Colonic mucosa (tissue), 4 donors: Measurements from ENCODE around the gene SPG21. TPM values are rescaled to one million over a fixed set of nuclear protein-coding genes. Genes with fewer than 3 reads are reported as not detected.

Experiments used
- DNase-seq: peaks from one replicate; pipeline ENCODE4 v3.0.0-alpha.2; 2020
- H3K27ac ChIP-seq: fragments of 200-600 bp; one replicate; pipeline ENCODE4 v1.8.0; 2021
- H3K27me3 ChIP-seq: fragments of 200-600 bp; one replicate; pipeline ENCODE4 v1.8.0; 2021
- H3K36me3 ChIP-seq: fragments of 200-600 bp; one replicate; pipeline ENCODE4 v1.8.0; 2021
- H3K4me1 ChIP-seq: fragments of 200-600 bp; one replicate; pipeline ENCODE4 v1.8.0; 2021; ENCODE audit warnings: mild to moderate bottlenecking
- H3K4me3 ChIP-seq: fragments of 200-600 bp; one replicate; pipeline ENCODE4 v1.8.0; 2021
- H3K9ac ChIP-seq, 2 donors: one replicate each; pipeline ENCODE4 v1.7.0; 2013; ENCODE audit warnings: control low read depth in 2 of 2, low read depth in 2 of 2, low read length in 2 of 2
- H3K9me3 ChIP-seq: fragments of 200-600 bp; one replicate; pipeline ENCODE4 v1.8.0; 2021
- intact Hi-C: fragments of 100-400 bp; cut with DNase I; formaldehyde crosslinking; loops from one replicate; pipeline ENCODE4 v1.14.1; 2022
- total RNA-seq, 2 donors: library from RNA; stranded (reverse); fragmentation: NEBNext Ultra II Directional in 1 of 2; extraction: Animal tissue kit (Norgen Biotek cat#: 25700) in 1 of 2; gene quantifications; one replicate each; pipeline ENCODE4 v1.2.1, GENCODE V29; 2021
- TF ChIP-seq, protein P1 (sequence below): fragments of 200-600 bp; IDR thresholded peaks from one replicate; pipeline ENCODE4 v1.8.0; 2022; ENCODE audit warnings: antibody characterized with exemption, mild to moderate bottlenecking
- donor health status: healthy.
- donor health status: DM: no; HTN: no; CAD: no.
- donor health status: DM: no; HTN: no; CAD: no.

Gene SPG21, protein sequence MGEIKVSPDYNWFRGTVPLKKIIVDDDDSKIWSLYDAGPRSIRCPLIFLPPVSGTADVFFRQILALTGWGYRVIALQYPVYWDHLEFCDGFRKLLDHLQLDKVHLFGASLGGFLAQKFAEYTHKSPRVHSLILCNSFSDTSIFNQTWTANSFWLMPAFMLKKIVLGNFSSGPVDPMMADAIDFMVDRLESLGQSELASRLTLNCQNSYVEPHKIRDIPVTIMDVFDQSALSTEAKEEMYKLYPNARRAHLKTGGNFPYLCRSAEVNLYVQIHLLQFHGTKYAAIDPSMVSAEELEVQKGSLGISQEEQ
- total RNA-seq: 10 to 100 TPM; 76.3 to 85.8 TPM

DNA sequence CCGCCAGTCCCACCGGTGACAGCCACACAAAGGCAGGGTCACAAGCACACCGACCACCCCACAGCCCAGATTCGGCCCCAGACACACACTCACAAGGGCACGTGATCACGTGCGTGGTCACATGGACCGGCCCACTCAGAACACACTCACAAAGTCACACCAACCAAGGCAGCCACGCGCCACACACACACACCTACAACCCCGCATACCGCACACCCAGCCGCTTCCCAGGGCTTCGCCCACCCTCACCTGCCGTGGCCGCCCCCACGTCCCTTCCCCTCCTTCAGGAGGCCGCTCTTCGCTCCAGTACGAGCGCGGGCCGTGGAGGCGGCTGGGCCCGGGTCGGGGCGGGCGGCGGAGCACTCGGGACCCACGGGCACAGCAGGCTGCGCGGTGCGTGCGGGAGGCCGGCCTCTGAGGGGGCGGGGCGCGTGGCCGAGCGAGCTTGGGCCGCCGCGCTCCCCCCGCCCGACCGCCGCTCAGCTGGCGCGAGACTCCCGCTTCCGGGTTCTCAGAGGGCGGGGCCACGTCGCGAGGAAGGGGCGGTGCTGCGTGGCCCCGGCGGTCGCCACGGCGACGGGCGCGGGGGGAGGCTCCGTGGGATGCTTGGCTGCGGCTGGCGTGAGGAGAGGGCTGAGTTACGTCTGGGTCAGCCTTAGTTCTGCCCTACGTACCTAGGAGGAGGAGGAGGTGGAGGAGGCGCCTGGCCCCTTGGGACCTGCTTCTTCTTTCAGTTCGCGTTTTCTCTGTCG lies at the start of gene SPG21:
Gene SPG21, minus strand, starts transcription at position 499 of the 752 bp plus-strand sequence. CDS start 6,345 bp downstream, outside the sequence.
- H3K36me3 ChIP-seq: no peaks in the 10 kb centered on the region
- H3K4me3 ChIP-seq: peak within 1 kb of the TSS; percentile 94
- peak within 1 kb of the TSS; percentile 89 for H3K27ac ChIP-seq
- H3K4me1 ChIP-seq: peaks cover 17% of the 10 kb centered on the region
- H3K9me3 ChIP-seq: no peaks in the 10 kb centered on the region
- peak within 1 kb of the TSS; percentile 89 to 92 for H3K9ac ChIP-seq
- TF ChIP-seq, protein P1, sequence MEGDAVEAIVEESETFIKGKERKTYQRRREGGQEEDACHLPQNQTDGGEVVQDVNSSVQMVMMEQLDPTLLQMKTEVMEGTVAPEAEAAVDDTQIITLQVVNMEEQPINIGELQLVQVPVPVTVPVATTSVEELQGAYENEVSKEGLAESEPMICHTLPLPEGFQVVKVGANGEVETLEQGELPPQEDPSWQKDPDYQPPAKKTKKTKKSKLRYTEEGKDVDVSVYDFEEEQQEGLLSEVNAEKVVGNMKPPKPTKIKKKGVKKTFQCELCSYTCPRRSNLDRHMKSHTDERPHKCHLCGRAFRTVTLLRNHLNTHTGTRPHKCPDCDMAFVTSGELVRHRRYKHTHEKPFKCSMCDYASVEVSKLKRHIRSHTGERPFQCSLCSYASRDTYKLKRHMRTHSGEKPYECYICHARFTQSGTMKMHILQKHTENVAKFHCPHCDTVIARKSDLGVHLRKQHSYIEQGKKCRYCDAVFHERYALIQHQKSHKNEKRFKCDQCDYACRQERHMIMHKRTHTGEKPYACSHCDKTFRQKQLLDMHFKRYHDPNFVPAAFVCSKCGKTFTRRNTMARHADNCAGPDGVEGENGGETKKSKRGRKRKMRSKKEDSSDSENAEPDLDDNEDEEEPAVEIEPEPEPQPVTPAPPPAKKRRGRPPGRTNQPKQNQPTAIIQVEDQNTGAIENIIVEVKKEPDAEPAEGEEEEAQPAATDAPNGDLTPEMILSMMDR: no peak
- peak; percentile 94 for DNase-seq
- no peaks in the 10 kb centered on the region for H3K27me3 ChIP-seq
- intact Hi-C loops: no loop called here

DNA sequence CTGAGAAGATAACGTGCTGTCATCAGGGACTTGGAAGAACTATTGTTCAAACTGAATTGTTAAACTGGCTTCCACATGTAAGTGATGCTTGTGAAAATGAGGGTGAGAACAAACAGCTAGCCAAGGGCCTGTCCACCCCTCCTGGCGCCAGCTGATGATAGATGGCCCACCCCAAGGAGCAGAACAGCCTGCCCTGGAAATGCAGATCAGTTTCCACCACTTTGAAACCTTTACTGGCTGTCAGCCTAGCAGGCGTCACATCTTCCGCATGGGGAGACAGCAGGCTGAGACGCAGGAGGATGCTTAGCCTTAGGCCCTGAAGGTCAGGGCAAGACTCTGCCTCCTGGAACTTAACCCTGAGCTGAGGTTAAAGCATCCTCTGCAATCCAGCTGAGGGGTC lies 49.1 kb upstream of the SPG21 start:
- H3K9ac ChIP-seq: no peak overlapping the region

DNA sequence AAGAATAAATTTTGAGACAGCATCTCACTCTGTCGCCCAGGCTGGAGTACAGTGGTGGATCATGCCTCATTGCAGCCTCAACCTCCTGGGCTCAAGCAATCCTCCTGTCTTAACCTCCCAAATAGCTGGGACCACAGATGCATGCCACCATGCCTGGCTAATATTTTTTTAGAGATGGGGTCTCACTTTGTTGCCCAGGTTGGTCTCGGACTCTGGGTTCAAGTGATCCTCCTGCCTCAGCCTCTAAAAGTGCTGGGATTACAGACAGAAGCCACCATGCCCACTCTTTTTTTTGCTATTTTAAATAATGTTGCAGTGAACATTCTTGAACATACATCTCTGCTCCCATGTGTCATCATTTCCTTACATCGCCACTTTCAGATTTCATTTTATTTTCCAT lies 48.7 kb upstream of the SPG21 start:
- peak; percentile 11 for DNase-seq
- no peaks in the 10 kb centered on the region for H3K27me3 ChIP-seq
- no peak overlapping the region for H3K9ac ChIP-seq
- H3K4me1 ChIP-seq: peaks cover 8% of the 10 kb centered on the region
- TF ChIP-seq, protein P1: no peak
- H3K4me3 ChIP-seq: no peak overlapping the region
- no peaks in the 10 kb centered on the region for H3K36me3 ChIP-seq
- no peak overlapping the region for H3K27ac ChIP-seq
- intact Hi-C loops: loop anchor here (5.0 kb wide), 1 partner anchor 44 kb away; no protein-coding TSS in a partner anchor
- no peaks in the 10 kb centered on the region for H3K9me3 ChIP-seq

More for the DNA sequence above, 49.1 kb upstream of the SPG21 start:
- TF ChIP-seq, protein P1: no peak
- Histone ChIP-seq H3K36me3 (no peaks in the 10 kb centered on the region), H3K4me1 (peaks cover 9% of the 10 kb centered on the region), H3K9me3 (no peaks in the 10 kb centered on the region), H3K27ac (no peak overlapping the region), H3K27me3 (no peaks in the 10 kb centered on the region), H3K4me3 (no peak overlapping the region)
- intact Hi-C loops: loop anchor here (5.0 kb wide), 1 partner anchor 43 kb away; no protein-coding TSS in a partner anchor
- no peak for DNase-seq

DNA sequence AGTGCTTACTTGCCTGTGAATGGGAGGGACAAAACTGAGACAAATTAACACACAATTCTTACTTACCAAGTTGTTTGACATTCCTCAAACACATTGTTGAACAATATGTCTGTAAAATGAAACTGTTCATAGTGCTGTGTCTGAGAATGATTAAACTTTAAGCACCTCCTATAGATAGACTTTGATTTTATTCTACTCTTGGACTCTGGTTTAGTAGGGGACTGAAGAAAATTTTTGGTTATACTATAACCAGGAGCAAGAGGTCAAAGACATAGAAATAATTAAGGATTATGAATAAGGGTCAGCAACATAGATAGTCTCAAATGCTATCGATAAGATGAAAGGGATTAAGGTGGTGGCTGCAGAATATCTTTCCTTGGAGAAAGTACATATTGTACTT lies 47.6 kb upstream of the SPG21 start:
- H3K27me3 ChIP-seq: no peaks in the 10 kb centered on the region
- H3K4me1 ChIP-seq: peaks cover 6% of the 10 kb centered on the region
- H3K9ac ChIP-seq: no peak overlapping the region
- H3K9me3 ChIP-seq: no peaks in the 10 kb centered on the region
- peak overlapping the region; percentile 24 for H3K27ac ChIP-seq
- DNase-seq: peak; percentile 9
- intact Hi-C loops: loop anchor here (5.0 kb wide), 1 partner anchor 45 kb away; no protein-coding TSS in a partner anchor
- H3K4me3 ChIP-seq: no peak overlapping the region
- TF ChIP-seq, protein P1: no peak
- H3K36me3 ChIP-seq: no peaks in the 10 kb centered on the region

DNA sequence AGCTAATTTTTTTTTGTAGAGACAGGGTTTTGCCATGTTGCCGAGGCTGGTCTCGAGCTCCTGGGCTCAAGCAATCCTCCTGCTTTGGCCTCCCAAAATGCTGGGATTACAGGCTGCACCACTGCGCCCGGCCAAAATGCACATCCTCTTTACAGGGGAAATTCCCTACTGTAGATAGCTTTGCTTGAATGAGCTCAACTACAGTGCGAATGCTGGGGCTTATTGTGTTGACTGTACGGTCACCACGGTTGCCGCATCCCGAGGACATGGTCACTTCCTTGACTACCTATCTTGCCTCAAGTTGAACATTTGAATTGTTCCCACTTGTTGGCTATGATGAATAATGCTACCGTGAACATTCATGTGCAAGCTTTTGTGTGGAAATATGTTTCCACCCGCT lies 45.0 kb upstream of the SPG21 start:
- Histone ChIP-seq H3K4me1 (peaks cover 6% of the 10 kb centered on the region), H3K4me3 (no peak overlapping the region), H3K36me3 (no peaks in the 10 kb centered on the region), H3K9me3 (no peaks in the 10 kb centered on the region), H3K9ac (no peak overlapping the region), H3K27me3 (no peaks in the 10 kb centered on the region), H3K27ac (no peak overlapping the region)
- intact Hi-C loops: loop anchor here (5.0 kb wide), 3 partner anchors 48 to 238 kb away; no protein-coding TSS in a partner anchor
- TF ChIP-seq, protein P1: no peak
- DNase-seq: no peak
